Dedifferentiated amniotic fluid mesenchymal stem cell (primary cell): Measurements from ENCODE around the gene GRM1.

Source experiments
- DNase-seq: peaks from one replicate; pipeline ENCODE4 v3.0.0-alpha.2; 2016; ENCODE audit errors: extremely low spot score

GRM1 gene

GRCh38 chr6:146028851-146029572 lies at the start of gene GRM1:
Gene GRM1 (plus strand): TSS chr6:146029062. CDS start chr6:146029518, 456 bp downstream.
- no peak for DNase-seq

DNA sequence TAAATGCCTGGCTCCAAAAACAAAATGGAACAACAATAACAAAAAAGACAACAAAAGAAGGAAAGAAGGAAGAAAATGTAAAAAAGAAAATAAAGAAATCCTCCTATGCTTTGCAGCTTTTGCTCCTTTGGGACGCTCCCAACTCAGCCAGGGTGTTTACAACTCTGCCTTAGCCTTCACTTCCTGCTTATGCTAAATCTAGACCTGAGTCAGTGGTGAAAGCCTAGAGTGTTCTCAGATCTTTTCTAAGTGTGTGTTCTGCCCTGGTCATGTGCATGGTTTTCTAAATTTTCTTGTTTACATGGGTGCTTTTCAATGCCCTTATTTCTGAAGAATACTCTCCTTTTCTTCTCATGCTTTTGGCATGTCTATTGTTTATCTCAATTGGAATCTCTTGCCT lies 19.5 kb upstream of the GRM1 start:
- no peak for DNase-seq

DNA sequence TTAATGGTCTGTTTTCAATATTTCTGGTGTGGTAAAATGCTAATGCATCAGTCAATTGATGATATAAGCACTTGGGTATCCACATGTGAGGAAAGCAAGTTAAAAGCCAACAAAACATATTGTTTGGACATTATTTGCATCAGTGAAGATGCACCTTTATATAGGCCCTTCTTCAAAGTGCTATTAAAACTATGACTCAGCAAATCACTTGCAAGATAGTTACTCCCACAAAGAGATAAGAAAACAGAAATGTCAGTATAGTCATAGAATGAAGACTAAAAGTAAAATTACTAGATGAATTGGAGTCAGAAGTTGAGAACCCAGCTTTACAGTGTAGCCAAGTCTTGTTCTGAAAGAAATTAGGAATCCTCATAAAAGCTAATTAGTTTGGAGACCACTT lies 14.6 kb upstream of the GRM1 start:
- DNase-seq, result no peak

GRCh38 chr6:146017672-146018071 lies 11.2 kb upstream of the GRM1 start:
- DNase-seq, result no peak

GRCh38 chr6:146026873-146027272 lies 2.0 kb upstream of the GRM1 start:
- no peak for DNase-seq

DNA sequence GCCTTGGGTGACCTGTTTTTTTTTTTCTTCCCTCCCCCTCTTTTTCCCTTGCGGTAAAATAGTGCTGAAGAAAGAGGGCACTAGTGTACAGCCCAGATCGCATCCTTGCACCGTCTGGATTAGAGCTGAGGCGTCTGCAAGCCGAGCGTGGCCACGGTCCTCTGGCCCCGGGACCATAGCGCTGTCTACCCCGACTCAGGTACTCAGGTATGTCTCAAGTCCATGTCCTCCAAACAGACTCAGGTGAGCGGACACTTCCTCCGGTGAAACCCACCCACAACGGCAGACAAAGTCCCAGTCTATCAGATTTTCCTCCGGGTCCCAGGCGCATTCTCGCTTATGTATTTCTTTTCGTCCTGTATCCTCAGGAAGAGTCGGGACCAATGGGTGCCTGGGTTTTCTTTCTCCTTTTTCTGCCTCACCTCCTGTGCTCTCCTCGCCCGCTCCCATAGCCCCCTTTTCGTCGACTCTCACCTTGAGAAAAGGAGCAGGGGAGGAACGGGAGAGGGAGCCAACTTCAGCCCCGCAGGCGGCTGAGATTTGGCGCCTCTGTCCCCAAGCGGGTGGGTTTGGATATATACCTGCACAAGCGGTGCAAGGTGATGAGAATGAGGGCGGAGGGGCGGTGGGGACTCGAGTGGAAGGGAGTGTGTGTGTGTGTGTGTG lies 1.1 kb upstream of the GRM1 start:
- no peak for DNase-seq

- peak; percentile 20 for DNase-seq
Measured at GRCh38 chr6:146028252-146028795, 538 bp upstream of the GRM1 start.

DNA sequence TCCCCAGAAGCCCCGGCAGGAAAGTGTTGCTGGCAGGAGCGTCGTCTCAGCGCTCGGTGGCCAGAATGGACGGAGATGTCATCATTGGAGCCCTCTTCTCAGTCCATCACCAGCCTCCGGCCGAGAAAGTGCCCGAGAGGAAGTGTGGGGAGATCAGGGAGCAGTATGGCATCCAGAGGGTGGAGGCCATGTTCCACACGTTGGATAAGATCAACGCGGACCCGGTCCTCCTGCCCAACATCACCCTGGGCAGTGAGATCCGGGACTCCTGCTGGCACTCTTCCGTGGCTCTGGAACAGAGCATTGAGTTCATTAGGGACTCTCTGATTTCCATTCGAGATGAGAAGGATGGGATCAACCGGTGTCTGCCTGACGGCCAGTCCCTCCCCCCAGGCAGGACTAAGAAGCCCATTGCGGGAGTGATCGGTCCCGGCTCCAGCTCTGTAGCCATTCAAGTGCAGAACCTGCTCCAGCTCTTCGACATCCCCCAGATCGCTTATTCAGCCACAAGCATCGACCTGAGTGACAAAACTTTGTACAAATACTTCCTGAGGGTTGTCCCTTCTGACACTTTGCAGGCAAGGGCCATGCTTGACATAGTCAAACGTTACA lies 817 bp downstream of the GRM1 start:
- no peak for DNase-seq

GRCh38 chr6:146032387-146032786 lies 3.5 kb downstream of the GRM1 start:
- no peak for DNase-seq

GRCh38 chr6:146040360-146040759 lies 11.5 kb downstream of the GRM1 start:
- DNase-seq, result no peak

- no peak for DNase-seq
Measured at GRCh38 chr6:146041282-146041681, 12.4 kb downstream of the GRM1 start.

DNA sequence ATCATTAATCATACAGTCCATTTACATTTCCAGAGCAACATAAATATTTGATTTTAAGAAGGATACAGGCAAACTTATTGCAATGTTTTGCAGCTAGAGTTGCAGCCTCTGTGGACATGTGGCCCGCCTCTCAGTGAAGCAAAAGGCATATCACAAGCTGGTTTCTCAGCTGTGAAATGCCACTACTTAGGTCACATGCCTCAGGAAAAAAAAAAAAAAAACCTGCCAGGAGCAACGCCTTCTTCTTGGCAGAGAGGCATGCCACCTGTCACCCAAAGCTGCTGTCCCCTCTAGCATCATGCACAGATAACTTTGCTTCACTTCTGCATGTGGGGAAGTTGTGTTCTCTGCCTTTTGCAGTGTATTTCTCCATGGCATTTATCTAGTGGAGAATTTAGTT lies 18.5 kb downstream of the GRM1 start:
- no peak for DNase-seq

DNA sequence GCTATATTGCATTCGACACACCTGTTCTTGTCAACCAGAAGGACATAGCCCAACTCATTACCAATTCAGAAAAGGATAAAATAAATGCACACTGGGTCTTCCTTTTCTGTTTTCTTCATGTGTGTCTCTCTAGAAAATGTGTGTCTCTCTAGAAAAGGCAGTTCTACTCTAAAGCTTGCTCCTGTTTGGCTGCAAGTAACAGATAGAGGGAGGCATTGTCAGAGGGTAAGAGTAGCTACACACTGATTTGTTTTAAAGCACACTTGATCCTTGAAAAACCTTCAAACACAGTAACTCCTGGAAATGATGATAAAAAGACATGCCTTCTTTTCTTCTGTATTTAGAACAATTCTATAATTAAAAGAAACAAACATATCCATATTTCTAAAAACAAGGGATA lies 21.3 kb downstream of the GRM1 start:
- no peak for DNase-seq

DNA sequence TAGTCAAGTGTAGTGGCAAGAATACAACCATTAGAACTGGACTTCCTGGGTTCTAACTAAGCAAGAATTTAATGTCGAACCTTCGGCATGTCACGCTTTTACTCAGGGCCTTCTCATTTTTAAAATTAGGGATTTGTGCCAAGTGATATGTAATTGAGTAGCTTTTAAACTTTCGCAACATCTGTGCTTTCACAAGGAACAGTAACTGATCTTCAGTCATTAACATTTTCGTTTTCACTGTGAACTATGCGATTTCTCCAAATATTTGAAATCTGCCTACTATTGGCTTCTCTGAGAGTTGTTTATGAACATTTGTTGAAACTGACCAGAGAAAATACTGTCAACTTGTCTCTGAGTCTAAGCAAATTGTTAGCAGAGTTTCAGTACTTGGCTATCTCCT lies 27.6 kb downstream of the GRM1 start:
- no peak for DNase-seq

DNA sequence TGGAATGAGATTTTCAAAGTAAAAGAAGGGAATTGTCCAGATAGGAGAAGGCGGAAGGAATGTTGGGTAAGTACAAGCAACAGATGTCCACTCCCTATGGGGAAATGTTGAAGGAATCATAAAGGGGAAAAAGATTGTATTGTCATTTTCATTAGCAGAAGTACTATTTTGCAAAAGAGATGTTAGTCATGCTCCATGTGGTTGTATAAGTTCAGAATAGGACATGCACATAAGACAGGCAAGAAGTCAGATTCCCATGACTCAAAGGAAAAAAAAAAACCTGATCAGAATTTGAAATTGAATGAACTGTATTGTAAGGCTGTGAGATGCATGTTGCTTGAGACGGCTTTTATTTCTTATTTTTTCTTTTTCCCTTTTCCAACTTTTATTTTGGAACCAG lies 36.8 kb downstream of the GRM1 start:
- DNase-seq, result no peak

DNA sequence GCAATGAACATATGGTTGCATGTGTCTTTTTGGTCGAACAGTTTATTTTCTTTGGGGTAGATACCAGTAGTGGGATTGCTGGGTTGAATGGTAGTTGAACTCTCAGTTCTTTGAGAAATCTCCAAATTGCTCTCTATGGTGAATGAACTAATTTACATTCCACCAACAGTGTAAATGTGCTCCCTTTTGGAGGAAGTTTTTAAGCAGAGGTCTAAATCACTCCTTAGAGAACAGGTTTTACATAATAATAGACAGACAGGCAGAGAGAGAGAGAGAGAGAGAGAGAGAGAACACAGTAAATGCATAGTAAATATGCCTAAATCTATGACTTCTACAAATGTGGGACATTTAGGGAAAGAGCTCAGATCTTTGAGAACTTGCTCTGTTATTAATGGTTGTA lies 37.6 kb downstream of the GRM1 start:
- DNase-seq, result no peak

DNA sequence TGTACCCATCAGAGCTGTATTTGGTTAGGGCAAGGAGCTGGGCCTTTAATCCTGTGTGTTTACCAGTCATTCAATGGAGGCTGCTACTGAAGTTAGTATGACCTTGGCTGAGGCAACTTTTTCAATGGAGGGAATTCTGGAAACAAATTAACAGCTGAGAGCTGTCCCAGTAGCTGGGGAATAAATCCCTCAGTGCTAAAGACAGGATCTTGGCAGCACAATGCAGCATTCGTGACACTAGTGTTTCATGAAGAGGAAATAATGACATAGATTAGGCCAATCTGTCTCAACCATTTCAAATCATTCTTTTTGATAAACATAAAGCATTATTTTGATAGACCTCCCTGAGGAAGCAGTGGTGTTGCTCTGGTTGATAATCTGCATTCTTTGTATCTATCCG lies 42.9 kb downstream of the GRM1 start:
- no peak for DNase-seq

- no peak for DNase-seq
Measured at GRCh38 chr6:146077992-146078391, 49.1 kb downstream of the GRM1 start.

GRCh38 chr6:146087386-146087785 lies 58.5 kb downstream of the GRM1 start:
- DNase-seq, result no peak

- DNase-seq, result no peak
Measured at GRCh38 chr6:146090474-146090873, 61.6 kb downstream of the GRM1 start.

DNA sequence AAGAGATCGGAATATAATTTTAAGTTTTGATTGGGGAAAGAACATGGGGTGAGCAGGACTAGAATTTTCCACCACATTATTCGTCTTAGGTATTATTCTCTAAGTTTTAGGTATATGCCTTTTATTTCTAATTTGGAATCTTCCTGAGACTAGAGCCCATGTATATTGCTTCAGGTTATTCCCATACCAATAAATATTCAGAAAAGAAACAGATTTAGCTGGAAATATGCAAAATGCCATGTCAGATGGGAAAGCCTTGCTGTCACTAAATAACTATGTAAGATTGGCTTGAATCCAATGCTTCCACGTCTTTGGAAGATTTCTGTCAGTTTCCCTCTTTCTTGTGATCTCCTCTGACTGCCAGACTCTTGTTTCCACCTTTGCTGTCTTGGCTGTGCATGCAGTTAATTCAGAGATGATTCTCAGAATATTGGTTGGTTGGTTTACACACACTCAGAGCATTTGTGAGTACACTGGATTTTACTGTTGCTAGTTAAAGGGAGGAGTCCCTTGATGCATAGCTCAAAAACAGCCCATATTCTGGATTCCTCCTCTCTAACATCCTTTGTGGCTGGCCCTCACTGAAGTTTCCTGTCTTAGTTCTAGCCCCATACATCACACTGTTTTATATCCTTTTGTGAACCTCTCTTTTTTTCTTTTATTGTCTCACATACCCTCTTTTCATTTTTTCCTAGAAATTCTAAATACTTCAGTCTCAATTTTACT lies 64.3 kb downstream of the GRM1 start:
- no peak for DNase-seq

DNA sequence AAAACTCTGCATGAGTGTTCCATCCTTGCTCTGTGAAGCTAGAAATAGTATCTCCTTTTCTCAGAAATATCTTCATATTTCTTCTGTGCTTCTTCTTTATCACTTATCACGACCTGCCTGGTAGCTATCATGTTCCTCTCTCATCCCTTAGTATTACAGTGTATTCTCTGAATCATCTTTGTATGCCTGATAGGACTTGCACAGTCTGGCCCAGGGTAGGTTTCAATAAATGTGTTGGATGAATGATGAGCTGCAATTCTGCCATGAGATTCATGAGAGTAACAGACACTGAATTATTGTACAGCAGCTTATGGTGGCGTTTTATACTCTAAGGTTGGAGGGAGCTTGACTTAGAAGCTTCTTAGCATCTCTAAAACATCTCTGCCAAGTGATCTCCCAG lies 66.6 kb downstream of the GRM1 start:
- DNase-seq, result no peak
